Suppressor macrophage (primary cell): Measurements from ENCODE around the gene DLX4.

Source experiments
- DNase-seq, 4 experiments: peaks; one replicate each; pipeline ENCODE4 v3.0.0-alpha.2; 2020 to 2022

Gene DLX4

GRCh38 chr17:50015146-50015545 is 46.2 kb downstream of the DLX4 start:
- peak in 2 of 4 experiments; percentile 28 to 30 for DNase-seq

DNA sequence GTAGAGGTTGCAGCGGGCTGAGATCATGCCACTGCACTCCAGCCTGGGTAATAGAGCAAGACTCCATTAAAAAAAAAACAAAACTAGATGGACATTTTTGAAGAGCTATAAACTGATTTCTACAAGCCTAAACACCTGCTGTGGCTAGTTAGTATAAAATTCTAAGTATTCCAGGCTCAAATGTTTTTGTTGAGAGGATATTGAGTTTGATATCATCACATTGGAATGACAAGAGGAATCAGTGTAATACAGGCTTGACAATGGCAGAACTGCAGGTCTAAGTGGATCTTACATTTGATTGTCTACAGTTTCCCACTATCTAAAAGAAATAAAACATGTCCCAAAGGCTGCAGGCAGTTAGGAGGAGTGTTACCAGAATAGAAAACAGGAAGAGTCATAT is 49.9 kb downstream of the DLX4 start:
- DNase-seq = no peak

GRCh38 chr17:50020841-50021599 is 52.0 kb downstream of the DLX4 start:
- DNase-seq = peak; percentile 58 to 79 (median 76)

- no peak for DNase-seq
Measured at GRCh38 chr17:50021681-50022370, 52.8 kb downstream of the DLX4 start.

DNA sequence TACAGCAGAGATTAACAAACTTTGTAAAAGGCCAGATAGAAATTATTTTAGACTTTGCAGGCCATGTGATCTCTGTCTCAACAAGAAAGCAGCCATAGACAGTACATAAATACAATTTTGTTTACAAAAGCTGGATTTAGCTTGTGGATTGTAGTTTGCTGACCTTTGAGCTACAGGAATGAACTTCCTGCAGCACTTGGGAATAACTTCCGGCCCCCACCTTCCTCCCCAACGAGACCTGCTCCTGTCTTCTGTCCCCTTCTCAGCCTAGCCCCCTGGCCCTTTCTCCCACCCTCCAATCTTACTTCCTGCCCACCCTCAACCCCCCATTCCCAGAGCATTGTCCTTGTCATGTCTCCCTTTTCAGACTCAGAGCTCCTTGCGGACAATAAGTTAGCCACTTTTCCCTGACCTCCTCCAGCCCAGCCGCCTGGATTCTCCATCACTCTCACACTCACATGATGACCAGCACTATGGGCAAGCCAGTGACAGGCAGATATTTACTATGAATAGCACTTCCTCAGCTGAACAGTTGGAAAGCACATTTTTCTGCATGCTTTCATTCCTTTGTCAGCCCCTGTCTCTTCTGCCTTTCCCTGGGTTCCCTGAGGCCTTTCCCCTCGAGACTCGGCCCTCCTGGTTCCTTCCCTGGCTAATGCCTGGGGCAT is 53.6 kb downstream of the DLX4 start:
- DNase-seq = no peak

DNA sequence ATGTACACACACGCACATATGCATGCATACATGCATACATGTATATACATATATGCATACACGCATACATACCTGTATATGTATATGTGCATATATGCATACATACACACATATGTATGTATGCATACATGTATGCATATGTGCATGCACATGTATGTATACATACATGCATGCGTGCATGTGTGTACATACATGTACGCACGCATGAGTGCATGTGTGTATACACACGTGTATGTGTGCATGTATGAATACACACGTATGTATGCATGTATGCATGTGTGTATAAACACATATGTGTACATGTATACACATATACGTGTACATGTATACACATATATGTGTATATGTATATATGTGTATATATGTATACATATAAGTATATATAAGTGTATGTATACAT is 54.5 kb downstream of the DLX4 start:
- DNase-seq = no peak
